Ovary (tissue), 9 donors: Measurements from ENCODE around the gene FHOD3. TPM values are rescaled to one million over a fixed set of nuclear protein-coding genes. Genes with fewer than 3 reads are reported as not detected.

Source experiments
- DNase-seq, 5 donors: peaks; one replicate each; pipeline ENCODE4 v3.0.0-alpha.2; 2019 to 2020
- H3K27ac ChIP-seq, 2 donors: fragments of 200-600 bp; one replicate each; pipeline versions ENCODE4 v1.5.1 to v1.8.0; 2019 to 2022
- H3K27me3 ChIP-seq: fragments of 200-600 bp; one replicate; pipeline ENCODE4 v1.8.0; 2022
- H3K36me3 ChIP-seq: fragments of 200-600 bp; sonication (generic); one replicate; pipeline ENCODE4 v1.5.1; 2019
- H3K4me1 ChIP-seq: one replicate; pipeline ENCODE4 v1.8.1; 2013; ENCODE audit warnings: mild to moderate bottlenecking, moderate library complexity; ENCODE audit not compliant: insufficient read depth
- H3K4me3 ChIP-seq: fragments of 200-600 bp; sonication (generic); one replicate; pipeline ENCODE4 v1.5.1; 2017
- H3K9me3 ChIP-seq, 2 donors: fragments of 200-600 bp in 1 of 2; sonication (generic) in 1 of 2; one replicate each; pipeline versions ENCODE4 v1.5.1 to v1.8.1; 2013 to 2019; ENCODE audit warnings: mild to moderate bottlenecking in 1 of 2, moderate library complexity in 1 of 2
- EP300 ChIP-seq: sonication (generic); formaldehyde crosslinking; IDR thresholded peaks from one replicate; pipeline ENCODE4 v1.6.1; 2017; ENCODE audit warnings: antibody characterized with exemption
- POLR2A ChIP-seq: fragments of 450-650 bp; IDR thresholded peaks from one replicate; pipeline ENCODE4 v1.6.1; 2017; ENCODE audit warnings: antibody characterized with exemption, mild to moderate bottlenecking, moderate library complexity
- WGBS, 3 donors: extraction: QIAGEN DNeasy Blood & Tissue Kit in 1 of 3; methylation state at CpG; one replicate each; pipeline versions ENCODE4 v1.1.5 to v1.1.7; 2013 to 2017; 5-methylcytosine and 5-hydroxymethylcytosine counted together
- intact Hi-C, 4 donors: fragments of 100-400 bp; cut with DNase I; formaldehyde crosslinking; loops; one replicate each; pipeline versions ENCODE4 v1.11.0 to v1.15.1; 2022 to 2023
- polyA plus RNA-seq, 2 donors: library from polyadenylated mRNA; stranded (reverse); fragments of 200-250 nt in 1 of 2; fragments of 350-450 nt in 1 of 2; fragmentation: Illumina TruSeq in 1 of 2; extraction: RNeasy Lipid Tissue Mini Kit (QIAGEN cat#74804) in 1 of 2; gene quantifications; one replicate each; pipeline ENCODE4 v1.2.3, GENCODE V29; 2013 to 2014
- total RNA-seq, 7 donors: library from RNA; depleted of rRNA in 2 of 7; stranded (reverse); fragments of >200 nt in 2 of 7; fragmentation: NEBNext Ultra II Directional in 3 of 7; extraction: Animal tissue kit (Norgen Biotek cat#: 25700) in 3 of 7; gene quantifications; one replicate each; pipeline versions ENCODE4 v1.1.0 to v1.2.4, GENCODE V29; 2016 to 2023
- TF ChIP-seq, protein P1 (sequence below), 3 donors: fragments of 450-650 bp in 2 of 3; fragments of 200-600 bp in 1 of 3; IDR thresholded peaks; one replicate each; pipeline versions ENCODE4 v1.5.1 to v1.8.0; 2016 to 2022; ENCODE audit warnings: antibody characterized with exemption in 3 of 3, mild to moderate bottlenecking in 1 of 3
- donor health status: DM: no; HTN: no; CAD: no; lungs with moderate emphysema.
- donor health status: DM: no; HTN: no; CAD: no.
- donor health status: Bipolar disorder and iron deficiency.
- donor health status: DM: yes; HTN: yes; CAD: no.
- donor health status: DM: no; HTN: no; CAD: no.
- donor health status: DM: yes; HTN: yes; CAD: no.

FHOD3 gene
- total and polyA plus RNA-seq, 9 donors = 3.5 to 62.5 (median 11.0) TPM

DNA sequence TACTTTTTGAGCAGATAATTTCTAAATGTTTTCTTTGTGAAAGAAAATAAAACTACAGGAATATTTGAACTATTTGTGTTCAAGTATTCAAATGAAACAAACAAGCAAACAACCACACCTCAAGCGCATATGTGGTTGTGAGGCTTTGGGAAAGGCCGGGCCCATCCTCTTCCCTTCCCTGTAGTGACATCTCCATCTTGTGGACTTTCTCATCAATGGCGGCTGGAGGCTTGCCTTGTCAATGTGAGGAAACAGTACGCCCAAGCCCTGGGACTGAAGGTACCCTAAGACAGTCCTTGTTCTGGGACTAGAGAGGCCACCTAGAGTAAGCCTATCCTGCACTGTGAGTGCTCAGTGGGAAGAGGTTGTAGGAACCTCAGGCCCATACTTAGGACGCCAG is 364.5 kb downstream of the FHOD3 start:
- no peaks in the 10 kb centered on the region for H3K9me3 ChIP-seq
- no peaks in the 10 kb centered on the region for H3K4me1 ChIP-seq
- H3K27ac ChIP-seq = no peak overlapping the region
- no peaks in the 10 kb centered on the region for H3K36me3 ChIP-seq
- H3K27me3 ChIP-seq = no peaks in the 10 kb centered on the region
- WGBS, 3 donors = 72 to 76% (median 74%) methylated on average over 5 of the region's 5 CpGs
- peak in 2 of 5 donors; percentile 12 to 34 for DNase-seq
- no peak for TF ChIP-seq POLR2A
- TF ChIP-seq, protein P1, sequence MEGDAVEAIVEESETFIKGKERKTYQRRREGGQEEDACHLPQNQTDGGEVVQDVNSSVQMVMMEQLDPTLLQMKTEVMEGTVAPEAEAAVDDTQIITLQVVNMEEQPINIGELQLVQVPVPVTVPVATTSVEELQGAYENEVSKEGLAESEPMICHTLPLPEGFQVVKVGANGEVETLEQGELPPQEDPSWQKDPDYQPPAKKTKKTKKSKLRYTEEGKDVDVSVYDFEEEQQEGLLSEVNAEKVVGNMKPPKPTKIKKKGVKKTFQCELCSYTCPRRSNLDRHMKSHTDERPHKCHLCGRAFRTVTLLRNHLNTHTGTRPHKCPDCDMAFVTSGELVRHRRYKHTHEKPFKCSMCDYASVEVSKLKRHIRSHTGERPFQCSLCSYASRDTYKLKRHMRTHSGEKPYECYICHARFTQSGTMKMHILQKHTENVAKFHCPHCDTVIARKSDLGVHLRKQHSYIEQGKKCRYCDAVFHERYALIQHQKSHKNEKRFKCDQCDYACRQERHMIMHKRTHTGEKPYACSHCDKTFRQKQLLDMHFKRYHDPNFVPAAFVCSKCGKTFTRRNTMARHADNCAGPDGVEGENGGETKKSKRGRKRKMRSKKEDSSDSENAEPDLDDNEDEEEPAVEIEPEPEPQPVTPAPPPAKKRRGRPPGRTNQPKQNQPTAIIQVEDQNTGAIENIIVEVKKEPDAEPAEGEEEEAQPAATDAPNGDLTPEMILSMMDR (IDR thresholded peaks at IDR 0.05) = no peak
- no peak for TF ChIP-seq EP300
- intact Hi-C loops = no loop called here
- H3K4me3 ChIP-seq = no peak overlapping the region

DNA sequence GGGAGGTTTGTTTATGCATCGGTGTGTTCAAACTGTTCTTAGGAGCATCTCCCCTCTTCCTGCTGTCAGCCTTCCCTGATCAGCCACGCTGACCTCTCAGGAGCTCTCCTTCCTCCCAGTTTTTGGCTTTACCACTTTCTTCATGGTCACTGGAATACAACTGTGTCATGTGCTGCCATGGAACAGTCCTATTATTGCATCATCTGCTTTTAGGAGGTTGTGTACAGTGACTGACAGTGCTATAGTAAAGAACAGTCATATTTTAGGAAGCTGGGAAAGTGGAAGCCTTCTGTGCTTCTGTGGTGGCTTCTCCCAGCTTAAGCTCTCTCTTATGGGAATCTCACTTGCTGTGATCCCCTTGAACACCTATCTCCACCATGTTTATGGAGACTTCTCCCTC is 365.8 kb downstream of the FHOD3 start:
- Histone ChIP-seq H3K36me3 (no peaks in the 10 kb centered on the region), H3K4me3 (no peak overlapping the region), H3K27ac (no peak overlapping the region), H3K4me1 (no peaks in the 10 kb centered on the region), H3K9me3 (no peaks in the 10 kb centered on the region), H3K27me3 (no peaks in the 10 kb centered on the region)
- intact Hi-C loops = no loop called here
- TF ChIP-seq, protein P1 (IDR thresholded peaks at IDR 0.05) = no peak
- TF ChIP-seq POLR2A = no peak
- TF ChIP-seq EP300 = no peak
- 57 to 77% (median 61%) methylated on average over 2 of the region's 2 CpGs for WGBS, 3 donors
- DNase-seq = no peak

- 93 to 100% (median 96%) methylated on average over 1 of the region's 1 CpG for WGBS, 3 donors
- Histone ChIP-seq H3K9me3 (no peaks in the 10 kb centered on the region), H3K4me3 (no peak overlapping the region), H3K4me1 (no peaks in the 10 kb centered on the region), H3K27me3 (no peaks in the 10 kb centered on the region), H3K27ac (no peak overlapping the region), H3K36me3 (no peaks in the 10 kb centered on the region)
- intact Hi-C loops = no loop called here
- DNase-seq = no peak
- TF ChIP-seq, protein P1 (IDR thresholded peaks at IDR 0.05) = no peak
- TF ChIP-seq EP300 (no peak), POLR2A (no peak)
Observed at GRCh38 chr18:36665952-36666351, 368.4 kb downstream of the FHOD3 start.

DNA sequence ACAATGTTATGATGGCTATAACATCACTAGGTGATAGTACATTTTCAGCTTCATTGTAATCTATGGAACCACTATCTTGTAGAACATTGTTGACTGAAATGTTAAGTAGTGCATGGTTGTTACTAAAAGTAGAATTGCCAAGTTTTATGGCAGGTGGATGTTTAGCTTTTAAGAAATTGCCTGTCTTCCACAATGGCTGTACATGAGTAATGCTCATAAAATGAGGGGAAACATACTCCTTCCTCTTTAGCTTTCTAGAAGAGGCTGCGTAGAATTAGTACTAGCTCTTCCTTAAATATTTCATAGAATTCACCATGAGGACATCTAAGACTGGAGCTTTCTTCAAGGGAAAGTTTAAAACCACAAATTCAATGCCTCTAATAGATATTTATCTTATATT is 370.3 kb downstream of the FHOD3 start:
- Histone ChIP-seq H3K27ac (no peak overlapping the region), H3K36me3 (no peaks in the 10 kb centered on the region), H3K9me3 (no peaks in the 10 kb centered on the region), H3K27me3 (no peaks in the 10 kb centered on the region), H3K4me3 (no peak overlapping the region), H3K4me1 (peaks cover 2% of the 10 kb centered on the region)
- DNase-seq = no peak
- 86 to 96% (median 91%) methylated on average over 1 of the region's 1 CpG for WGBS, 3 donors
- intact Hi-C loops = no loop called here
- TF ChIP-seq POLR2A (no peak), EP300 (no peak)
- TF ChIP-seq, protein P1 (IDR thresholded peaks at IDR 0.05) = no peak

- WGBS, 3 donors = 93 to 98% (median 93%) methylated on average over 1 of the region's 1 CpG
- H3K4me1 ChIP-seq = peaks cover 2% of the 10 kb centered on the region
- no peaks in the 10 kb centered on the region for H3K9me3 ChIP-seq
- no peak for DNase-seq
- intact Hi-C loops = no loop called here
- H3K4me3 ChIP-seq = no peak overlapping the region
- TF ChIP-seq EP300 (no peak), POLR2A (no peak)
- TF ChIP-seq, protein P1 (IDR thresholded peaks at IDR 0.05) = no peak
- no peaks in the 10 kb centered on the region for H3K27me3 ChIP-seq
- H3K36me3 ChIP-seq = no peaks in the 10 kb centered on the region
- H3K27ac ChIP-seq = no peak overlapping the region
Observed at GRCh38 chr18:36668349-36668748, 370.8 kb downstream of the FHOD3 start.
